ENCODE results near the gene PAPOLG.

DNA sequence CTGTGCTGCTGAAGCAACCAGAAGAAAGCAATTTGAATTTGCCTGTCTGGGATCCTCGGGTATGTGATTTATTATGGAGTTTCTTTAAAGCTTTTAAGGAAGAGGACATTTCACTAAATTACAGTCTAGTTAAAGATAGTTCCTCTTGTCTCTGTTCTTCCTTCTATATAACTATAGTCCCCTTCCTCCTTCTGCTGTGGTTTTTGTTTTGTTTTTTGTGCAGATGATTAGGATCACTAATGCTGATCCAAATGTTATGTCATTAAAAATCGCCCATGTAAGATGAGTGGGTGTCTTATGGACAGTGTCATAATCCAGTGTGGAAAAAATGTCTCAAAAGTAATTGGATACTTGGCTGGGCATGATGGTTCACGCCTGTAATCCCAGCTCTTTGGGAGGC, 24.7 kb downstream of the PAPOLG start:
- TF ChIP-seq, protein P1, sequence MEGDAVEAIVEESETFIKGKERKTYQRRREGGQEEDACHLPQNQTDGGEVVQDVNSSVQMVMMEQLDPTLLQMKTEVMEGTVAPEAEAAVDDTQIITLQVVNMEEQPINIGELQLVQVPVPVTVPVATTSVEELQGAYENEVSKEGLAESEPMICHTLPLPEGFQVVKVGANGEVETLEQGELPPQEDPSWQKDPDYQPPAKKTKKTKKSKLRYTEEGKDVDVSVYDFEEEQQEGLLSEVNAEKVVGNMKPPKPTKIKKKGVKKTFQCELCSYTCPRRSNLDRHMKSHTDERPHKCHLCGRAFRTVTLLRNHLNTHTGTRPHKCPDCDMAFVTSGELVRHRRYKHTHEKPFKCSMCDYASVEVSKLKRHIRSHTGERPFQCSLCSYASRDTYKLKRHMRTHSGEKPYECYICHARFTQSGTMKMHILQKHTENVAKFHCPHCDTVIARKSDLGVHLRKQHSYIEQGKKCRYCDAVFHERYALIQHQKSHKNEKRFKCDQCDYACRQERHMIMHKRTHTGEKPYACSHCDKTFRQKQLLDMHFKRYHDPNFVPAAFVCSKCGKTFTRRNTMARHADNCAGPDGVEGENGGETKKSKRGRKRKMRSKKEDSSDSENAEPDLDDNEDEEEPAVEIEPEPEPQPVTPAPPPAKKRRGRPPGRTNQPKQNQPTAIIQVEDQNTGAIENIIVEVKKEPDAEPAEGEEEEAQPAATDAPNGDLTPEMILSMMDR (IDR thresholded peaks at IDR 0.05): no peak
- no peak for TF ChIP-seq CHD2 (IDR thresholded peaks at IDR 0.05; ENCODE audit: low read length, partially characterized antibody)
- no peak for TF ChIP-seq CEBPB (IDR thresholded peaks at IDR 0.05)
- no peak for TF ChIP-seq POLR2A (IDR thresholded peaks at IDR 0.05; ENCODE audit: low read length)
- TF ChIP-seq EP300 (IDR thresholded peaks at IDR 0.05): no peak
- no peak for TF ChIP-seq RFX5 (IDR thresholded peaks at IDR 0.05)
- no peak for TF ChIP-seq ESRRA (IDR thresholded peaks at IDR 0.05; ENCODE audit: borderline replicate concordance, low read length)
- TF ChIP-seq, protein P2, sequence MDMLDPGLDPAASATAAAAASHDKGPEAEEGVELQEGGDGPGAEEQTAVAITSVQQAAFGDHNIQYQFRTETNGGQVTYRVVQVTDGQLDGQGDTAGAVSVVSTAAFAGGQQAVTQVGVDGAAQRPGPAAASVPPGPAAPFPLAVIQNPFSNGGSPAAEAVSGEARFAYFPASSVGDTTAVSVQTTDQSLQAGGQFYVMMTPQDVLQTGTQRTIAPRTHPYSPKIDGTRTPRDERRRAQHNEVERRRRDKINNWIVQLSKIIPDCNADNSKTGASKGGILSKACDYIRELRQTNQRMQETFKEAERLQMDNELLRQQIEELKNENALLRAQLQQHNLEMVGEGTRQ (IDR thresholded peaks at IDR 0.05): no peak
- no peak for TF ChIP-seq NR3C1 (IDR thresholded peaks at IDR 0.05)
- TF ChIP-seq, protein P3, sequence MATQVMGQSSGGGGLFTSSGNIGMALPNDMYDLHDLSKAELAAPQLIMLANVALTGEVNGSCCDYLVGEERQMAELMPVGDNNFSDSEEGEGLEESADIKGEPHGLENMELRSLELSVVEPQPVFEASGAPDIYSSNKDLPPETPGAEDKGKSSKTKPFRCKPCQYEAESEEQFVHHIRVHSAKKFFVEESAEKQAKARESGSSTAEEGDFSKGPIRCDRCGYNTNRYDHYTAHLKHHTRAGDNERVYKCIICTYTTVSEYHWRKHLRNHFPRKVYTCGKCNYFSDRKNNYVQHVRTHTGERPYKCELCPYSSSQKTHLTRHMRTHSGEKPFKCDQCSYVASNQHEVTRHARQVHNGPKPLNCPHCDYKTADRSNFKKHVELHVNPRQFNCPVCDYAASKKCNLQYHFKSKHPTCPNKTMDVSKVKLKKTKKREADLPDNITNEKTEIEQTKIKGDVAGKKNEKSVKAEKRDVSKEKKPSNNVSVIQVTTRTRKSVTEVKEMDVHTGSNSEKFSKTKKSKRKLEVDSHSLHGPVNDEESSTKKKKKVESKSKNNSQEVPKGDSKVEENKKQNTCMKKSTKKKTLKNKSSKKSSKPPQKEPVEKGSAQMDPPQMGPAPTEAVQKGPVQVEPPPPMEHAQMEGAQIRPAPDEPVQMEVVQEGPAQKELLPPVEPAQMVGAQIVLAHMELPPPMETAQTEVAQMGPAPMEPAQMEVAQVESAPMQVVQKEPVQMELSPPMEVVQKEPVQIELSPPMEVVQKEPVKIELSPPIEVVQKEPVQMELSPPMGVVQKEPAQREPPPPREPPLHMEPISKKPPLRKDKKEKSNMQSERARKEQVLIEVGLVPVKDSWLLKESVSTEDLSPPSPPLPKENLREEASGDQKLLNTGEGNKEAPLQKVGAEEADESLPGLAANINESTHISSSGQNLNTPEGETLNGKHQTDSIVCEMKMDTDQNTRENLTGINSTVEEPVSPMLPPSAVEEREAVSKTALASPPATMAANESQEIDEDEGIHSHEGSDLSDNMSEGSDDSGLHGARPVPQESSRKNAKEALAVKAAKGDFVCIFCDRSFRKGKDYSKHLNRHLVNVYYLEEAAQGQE (IDR thresholded peaks at IDR 0.05): no peak
- TF ChIP-seq JUN (IDR thresholded peaks at IDR 0.05): no peak
- TF ChIP-seq RAD21 (conservative IDR thresholded peaks at IDR 0.05 in 1 of 2, IDR thresholded peaks at IDR 0.05 in 1 of 2): no peak

Data from A549 (cell line).